ENCODE results near the gene COPZ1. TPM values are rescaled to one million over a fixed set of nuclear protein-coding genes. Genes with fewer than 3 reads are reported as not detected.
A peak's percentile ranks its signal among the peaks of the same experiment; 100 is the strongest.
"Not testable (repeated sequence)": the region's sequence is repeated elsewhere in the genome, so short reads cannot be mapped to it uniquely, and the experiment has no call there.

Gene COPZ1
- total RNA-seq, 2 donors from 2014 or later: 83.1 to 192 TPM

DNA sequence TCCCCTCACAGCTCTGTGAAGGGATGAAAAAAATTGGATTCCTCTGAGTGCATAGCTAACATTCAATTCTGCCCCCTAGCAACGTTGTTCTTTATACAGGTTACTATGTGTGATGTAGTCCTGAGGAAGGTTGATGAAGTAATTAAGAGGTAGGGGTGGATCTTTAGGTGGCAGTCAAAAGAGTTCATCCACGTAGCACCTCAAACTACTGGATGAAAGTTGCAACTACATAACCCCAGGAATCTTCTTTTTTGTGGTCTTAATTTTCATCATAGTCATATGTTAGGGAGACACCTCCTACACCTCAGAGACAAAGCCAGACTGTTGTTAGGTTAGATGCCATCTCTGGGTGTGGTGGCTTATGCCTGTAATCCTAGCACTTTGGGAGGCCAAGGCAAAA is 13.9 kb upstream of the COPZ1 start:
- Histone ChIP-seq H3K9me3 (no peaks in the 10 kb centered on the region), H3K27ac (no peak overlapping the region), H3K4me1 (replicated peaks) (no peaks in the 10 kb centered on the region), H3K4me3 (no peak overlapping the region), H3K27me3 (replicated peaks; ENCODE audit: insufficient read depth) (no peaks in the 10 kb centered on the region), H3K36me3 (no peaks in the 10 kb centered on the region)
- TF ChIP-seq, protein P1, sequence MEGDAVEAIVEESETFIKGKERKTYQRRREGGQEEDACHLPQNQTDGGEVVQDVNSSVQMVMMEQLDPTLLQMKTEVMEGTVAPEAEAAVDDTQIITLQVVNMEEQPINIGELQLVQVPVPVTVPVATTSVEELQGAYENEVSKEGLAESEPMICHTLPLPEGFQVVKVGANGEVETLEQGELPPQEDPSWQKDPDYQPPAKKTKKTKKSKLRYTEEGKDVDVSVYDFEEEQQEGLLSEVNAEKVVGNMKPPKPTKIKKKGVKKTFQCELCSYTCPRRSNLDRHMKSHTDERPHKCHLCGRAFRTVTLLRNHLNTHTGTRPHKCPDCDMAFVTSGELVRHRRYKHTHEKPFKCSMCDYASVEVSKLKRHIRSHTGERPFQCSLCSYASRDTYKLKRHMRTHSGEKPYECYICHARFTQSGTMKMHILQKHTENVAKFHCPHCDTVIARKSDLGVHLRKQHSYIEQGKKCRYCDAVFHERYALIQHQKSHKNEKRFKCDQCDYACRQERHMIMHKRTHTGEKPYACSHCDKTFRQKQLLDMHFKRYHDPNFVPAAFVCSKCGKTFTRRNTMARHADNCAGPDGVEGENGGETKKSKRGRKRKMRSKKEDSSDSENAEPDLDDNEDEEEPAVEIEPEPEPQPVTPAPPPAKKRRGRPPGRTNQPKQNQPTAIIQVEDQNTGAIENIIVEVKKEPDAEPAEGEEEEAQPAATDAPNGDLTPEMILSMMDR (IDR thresholded peaks at IDR 0.05): no peak
- TF ChIP-seq POLR2AphosphoS5 (IDR thresholded peaks at IDR 0.05): no peak
- TF ChIP-seq POLR2A (IDR thresholded peaks at IDR 0.05): no peak
- WGBS: 59% methylated on average over 2 of the region's 2 CpGs
- DNase-seq (ENCODE audit: low spot score): no peak
- intact Hi-C loops (cut with DNase I): no loop called here

- not testable (repeated sequence) for DNase-seq (ENCODE audit: low spot score)
- 93% methylated on average over 7 of the region's 7 CpGs for WGBS
These were observed 12.6 kb upstream of the COPZ1 start for GRCh38 chr12:54312309-54312708.

DNA sequence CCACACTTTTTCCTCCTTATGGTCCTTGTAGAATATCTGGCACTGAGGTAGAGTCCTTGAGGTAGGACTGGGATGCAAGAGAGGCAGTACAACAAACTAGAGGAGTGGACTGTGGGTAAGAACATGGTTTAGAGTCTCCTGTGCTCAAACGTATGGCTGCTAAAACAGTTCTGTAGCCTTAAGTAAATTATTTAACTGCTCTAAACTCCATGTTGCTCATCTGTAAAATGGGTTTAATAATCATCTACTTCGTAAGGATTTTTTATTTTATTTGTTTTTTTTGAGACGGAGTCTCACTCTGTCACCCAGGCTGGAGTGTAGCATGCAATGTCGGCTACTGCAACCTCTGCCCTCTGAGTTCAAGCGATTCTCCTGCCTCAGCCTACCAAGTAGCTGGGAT is 3.6 kb upstream of the COPZ1 start:
- H3K36me3 ChIP-seq: no peaks in the 10 kb centered on the region
- H3K4me1 ChIP-seq (replicated peaks): no peaks in the 10 kb centered on the region
- intact Hi-C loops (cut with DNase I): loop anchor here (5.0 kb wide), 1 partner anchor 104 kb away; no protein-coding TSS in a partner anchor
- WGBS: 90% methylated on average over 5 of the region's 5 CpGs
- H3K27ac ChIP-seq: no peak overlapping the region
- TF ChIP-seq, protein P1 (IDR thresholded peaks at IDR 0.05): no peak
- no peak for TF ChIP-seq POLR2A (IDR thresholded peaks at IDR 0.05)
- TF ChIP-seq POLR2AphosphoS5 (IDR thresholded peaks at IDR 0.05): no peak
- H3K27me3 ChIP-seq (replicated peaks; ENCODE audit: insufficient read depth): no peaks in the 10 kb centered on the region
- H3K4me3 ChIP-seq: no peak overlapping the region
- DNase-seq (ENCODE audit: low spot score): no peak
- no peaks in the 10 kb centered on the region for H3K9me3 ChIP-seq

More at GRCh38 chr12:54312309-54312708, 12.6 kb upstream of the COPZ1 start:
- H3K4me1 ChIP-seq (replicated peaks); H3K36me3 ChIP-seq; intact Hi-C loops (cut with DNase I); H3K9me3 ChIP-seq; H3K4me3 ChIP-seq; H3K27ac ChIP-seq; H3K27me3 ChIP-seq (replicated peaks; ENCODE audit: insufficient read depth): not testable (repeated sequence)

DNA sequence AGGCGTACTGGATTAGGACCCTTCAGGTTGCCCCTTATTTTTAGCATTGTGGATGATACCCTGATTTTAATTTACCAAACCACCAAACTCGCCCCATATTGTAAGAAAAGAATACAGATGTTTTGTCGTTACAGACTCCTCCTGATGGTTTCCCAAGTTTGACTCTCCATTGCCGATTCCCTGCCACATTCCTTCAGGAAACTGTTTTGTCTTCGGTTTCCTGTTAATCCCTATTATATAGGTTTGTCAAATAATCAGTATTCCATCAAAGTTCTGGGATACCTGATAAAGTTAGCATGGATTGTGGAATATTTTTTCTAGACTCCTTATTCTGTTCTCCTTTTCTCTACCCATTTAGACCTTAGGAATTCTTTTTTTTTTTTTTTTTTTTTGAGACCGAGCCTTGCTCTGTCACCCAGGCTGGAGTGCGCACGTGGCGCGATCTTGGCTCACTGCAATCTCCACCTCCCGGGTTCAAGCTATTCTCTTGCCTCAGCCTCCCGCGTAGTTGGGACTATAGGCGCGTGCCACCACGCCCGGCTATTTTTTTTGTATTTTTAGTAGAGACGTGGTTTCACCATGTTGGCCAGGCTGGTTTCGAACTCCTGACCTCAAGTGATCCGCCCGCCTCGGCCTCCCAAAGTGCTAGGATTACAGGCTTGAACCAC is 645 bp downstream of the COPZ1 start:
- intact Hi-C loops (cut with DNase I): loop anchor here (5.0 kb wide), 2 partner anchors 37 to 43 kb away; partner anchors contain the start of genes CBX5, GPR84 and HNRNPA1
- H3K4me1 ChIP-seq (replicated peaks); DNase-seq (ENCODE audit: low spot score); H3K27me3 ChIP-seq (replicated peaks; ENCODE audit: insufficient read depth); H3K36me3 ChIP-seq; H3K9me3 ChIP-seq: not testable (repeated sequence)
- H3K4me3 ChIP-seq: peak overlapping the region; percentile 70 to 72
- H3K27ac ChIP-seq: peak overlapping the region; percentile 83 to 88
- WGBS: 40% methylated on average over 22 of the region's 22 CpGs

DNA sequence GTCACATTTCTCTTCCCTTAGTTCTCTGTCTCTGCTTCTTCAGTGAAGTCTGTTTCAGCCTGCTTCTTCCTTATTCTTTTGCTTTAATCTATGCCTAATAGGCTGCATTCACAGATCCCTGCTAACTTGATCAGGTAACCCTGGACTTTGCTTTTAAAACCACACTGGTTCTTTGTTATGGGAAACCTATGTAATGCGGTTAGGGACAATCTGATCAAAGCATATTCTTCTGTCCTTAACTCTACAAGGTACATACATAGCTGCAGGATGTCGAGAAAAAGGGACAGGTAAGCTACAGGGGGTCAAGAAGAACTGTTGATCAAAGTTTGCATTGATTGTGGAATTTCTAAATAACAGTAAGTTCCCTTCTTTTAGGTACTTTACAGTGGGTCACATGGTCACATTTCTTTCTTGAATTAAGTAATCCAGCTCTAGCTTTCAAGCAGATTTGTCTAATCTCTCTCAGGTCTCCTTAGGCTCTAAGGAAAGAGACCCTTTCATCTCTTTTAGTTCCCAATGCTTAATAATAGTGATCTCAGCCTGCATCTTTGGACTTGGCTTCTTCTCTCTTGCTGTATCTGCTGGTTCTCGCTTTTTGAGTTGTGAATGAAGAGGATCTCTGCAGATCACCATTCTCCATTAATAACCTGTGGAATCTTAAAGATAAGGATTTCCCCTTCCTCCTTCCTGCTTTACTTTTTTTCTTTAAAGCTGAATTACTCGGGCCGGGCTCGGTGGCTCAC is 3.8 kb downstream of the COPZ1 start:
- intact Hi-C loops (cut with DNase I): loop anchor here (5.0 kb wide), 2 partner anchors 34 to 46 kb away; partner anchors contain the start of genes CBX5, GPR84 and HNRNPA1
- no peak for DNase-seq (ENCODE audit: low spot score)
- WGBS: 67% methylated on average over 6 of the region's 6 CpGs
- H3K4me1 ChIP-seq (replicated peaks): no peaks in the 10 kb centered on the region
- no peaks in the 10 kb centered on the region for H3K9me3 ChIP-seq
- no peak overlapping the region for H3K4me3 ChIP-seq
- no peaks in the 10 kb centered on the region for H3K36me3 ChIP-seq
- H3K27me3 ChIP-seq (replicated peaks; ENCODE audit: insufficient read depth): no peaks in the 10 kb centered on the region
- no peak overlapping the region for H3K27ac ChIP-seq
- TF ChIP-seq, protein P1 (IDR thresholded peaks at IDR 0.05): no peak
- no peak for TF ChIP-seq POLR2A (IDR thresholded peaks at IDR 0.05)
- TF ChIP-seq POLR2AphosphoS5 (IDR thresholded peaks at IDR 0.05): no peak

Data from prostate gland (tissue), 2 donors.